GM18511 (cell line): ENCODE measurements around the gene TSC22D2.
"Not testable (repeated sequence)": the region's sequence is repeated elsewhere in the genome, so short reads cannot be mapped to it uniquely, and the experiment has no call there.

Source experiments
- ATAC-seq: cut with Tn5 transposase; IDR thresholded peaks from one replicate; pipeline ENCODE4 v1.9.1; 2021; ENCODE audit warnings: mild to moderate bottlenecking, moderate library complexity; ENCODE audit not compliant: unreplicated experiment

TSC22D2 gene

GRCh38 chr3:150479370-150479769 is 71.3 kb downstream of the TSC22D2 start:
- no peak for ATAC-seq

- no peak for ATAC-seq
These were observed 72.8 kb downstream of the TSC22D2 start for GRCh38 chr3:150480877-150481276.

GRCh38 chr3:150483226-150483625 is 75.1 kb downstream of the TSC22D2 start:
- no peak for ATAC-seq

GRCh38 chr3:150484410-150484809 is 76.3 kb downstream of the TSC22D2 start:
- no peak for ATAC-seq

- ATAC-seq: no peak
These were observed 80.8 kb downstream of the TSC22D2 start for GRCh38 chr3:150488867-150489266.

GRCh38 chr3:150490277-150490986 is 82.3 kb downstream of the TSC22D2 start:
- ATAC-seq: no peak

- ATAC-seq: no peak
These were observed 86.4 kb downstream of the TSC22D2 start for GRCh38 chr3:150494411-150494977.

GRCh38 chr3:150495149-150495548 is 87.1 kb downstream of the TSC22D2 start:
- no peak for ATAC-seq

- ATAC-seq: no peak
These were observed 87.6 kb downstream of the TSC22D2 start for GRCh38 chr3:150495563-150496168.

GRCh38 chr3:150497956-150498355 is 89.9 kb downstream of the TSC22D2 start:
- ATAC-seq: no peak

- ATAC-seq: not testable (repeated sequence)
These were observed 92.9 kb downstream of the TSC22D2 start for GRCh38 chr3:150500960-150501359.

- no peak for ATAC-seq
These were observed 95.5 kb downstream of the TSC22D2 start for GRCh38 chr3:150503402-150504099.

GRCh38 chr3:150504483-150504882 is 96.4 kb downstream of the TSC22D2 start:
- no peak for ATAC-seq

GRCh38 chr3:150508401-150508800 is 100.3 kb downstream of the TSC22D2 start:
- no peak for ATAC-seq

GRCh38 chr3:150509780-150510179 is 101.7 kb downstream of the TSC22D2 start:
- ATAC-seq: no peak

GRCh38 chr3:150511122-150511821 is 103.2 kb downstream of the TSC22D2 start:
- ATAC-seq: no peak

GRCh38 chr3:150515210-150515609 is 107.1 kb downstream of the TSC22D2 start:
- ATAC-seq: no peak
